T-helper 2 cell treated with Interferon-gamma antibody and Interleukin-4, amounts not matched to agents 5 μg/mL and 100 μg/mL, for 36 hours (primary cell): ENCODE measurements around the gene BCAN.
"Not testable (repeated sequence)": the region's sequence is repeated elsewhere in the genome, so short reads cannot be mapped to it uniquely, and the experiment has no call there.

ENCODE experiments used
- DNase-seq: peaks from one replicate; pipeline ENCODE4 v3.0.0; 2021; ENCODE audit warnings: low spot score
- H3K27ac Mint-ChIP-seq: one replicate; pipeline ENCODE4 v1.8.0; 2021; ENCODE audit warnings: mild to moderate bottlenecking, mixed read lengths
- H3K27me3 Mint-ChIP-seq: one replicate; pipeline ENCODE4 v1.8.0; 2021; ENCODE audit warnings: low read depth, mixed read lengths
- H3K36me3 Mint-ChIP-seq: one replicate; pipeline ENCODE4 v1.8.0; 2021; ENCODE audit warnings: low read depth, mixed read lengths
- H3K4me1 Mint-ChIP-seq: one replicate; pipeline ENCODE4 v1.8.0; 2021; ENCODE audit warnings: low read depth, mixed read lengths
- H3K4me3 Mint-ChIP-seq: one replicate; pipeline ENCODE4 v1.8.0; 2022; ENCODE audit warnings: mild to moderate bottlenecking, moderate library complexity, mixed read lengths
- H3K9me3 Mint-ChIP-seq: one replicate; pipeline ENCODE4 v1.8.0; 2021; ENCODE audit warnings: mixed read lengths

BCAN gene

DNA sequence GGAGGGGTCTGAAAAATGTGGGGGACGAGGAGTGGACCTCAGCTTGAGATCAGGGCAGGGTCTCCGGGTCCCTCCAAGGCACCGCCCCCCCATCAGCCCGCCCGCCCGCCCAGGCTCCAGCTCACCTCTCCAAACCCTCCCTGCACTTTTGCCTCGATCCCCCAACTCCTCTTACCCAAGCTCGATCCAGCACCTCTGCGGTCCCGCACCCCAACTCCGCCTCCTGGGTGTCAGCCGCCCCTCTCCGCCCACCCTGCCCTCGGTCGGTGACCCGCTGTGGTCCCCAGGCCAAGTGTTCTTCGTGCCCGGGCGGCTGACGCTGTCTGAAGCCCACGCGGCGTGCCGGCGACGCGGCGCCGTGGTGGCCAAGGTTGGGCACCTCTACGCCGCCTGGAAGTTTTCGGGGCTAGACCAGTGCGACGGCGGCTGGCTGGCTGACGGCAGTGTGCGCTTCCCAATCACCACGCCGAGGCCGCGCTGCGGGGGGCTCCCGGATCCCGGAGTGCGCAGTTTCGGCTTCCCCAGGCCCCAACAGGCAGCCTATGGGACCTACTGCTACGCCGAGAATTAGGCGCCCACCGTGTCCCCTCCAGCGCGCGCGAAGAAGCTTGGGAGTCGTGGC lies 17.0 kb upstream of the BCAN start:
- H3K27me3 Mint-ChIP-seq: peaks cover 64% of the 10 kb centered on the region
- no peaks in the 10 kb centered on the region for H3K9me3 Mint-ChIP-seq
- peaks cover 8% of the 10 kb centered on the region for H3K4me1 Mint-ChIP-seq
- no peaks in the 10 kb centered on the region for H3K36me3 Mint-ChIP-seq
- H3K4me3 Mint-ChIP-seq: peak overlapping the region; percentile 52
- no peak overlapping the region for H3K27ac Mint-ChIP-seq
- DNase-seq: no peak

DNA sequence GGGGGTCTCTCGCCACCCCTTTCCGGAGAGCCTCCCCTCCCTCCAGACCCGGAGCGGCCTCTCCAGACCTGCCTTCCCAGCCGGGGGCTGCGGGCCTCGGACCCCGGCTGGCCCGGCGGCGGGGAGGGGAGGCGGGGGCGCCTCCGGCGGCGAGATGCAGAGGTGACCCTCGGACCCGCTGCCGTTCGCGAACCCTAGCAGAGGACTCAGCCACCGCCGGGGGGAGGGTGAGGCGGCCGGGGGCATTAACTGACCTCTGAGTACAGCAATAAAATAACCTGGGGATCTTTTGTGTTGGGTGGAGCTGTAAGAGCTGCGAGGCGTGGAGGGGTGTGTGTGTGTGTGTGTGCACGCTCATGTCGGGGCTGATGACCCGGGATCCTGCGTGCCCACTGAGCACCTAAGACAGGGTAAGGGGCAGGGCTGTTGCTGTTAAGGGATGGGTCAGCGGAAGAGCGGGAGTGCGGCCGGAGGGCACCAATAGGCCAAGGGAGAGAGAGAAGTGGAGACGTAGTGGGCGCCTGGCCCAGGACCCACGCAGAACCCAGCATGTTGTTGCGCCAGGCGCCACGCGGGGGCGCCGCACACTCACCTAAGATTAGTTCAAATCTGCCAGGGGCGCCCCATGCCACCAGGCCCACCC lies 16.4 kb upstream of the BCAN start:
- DNase-seq: peak; percentile 35
- peaks cover 60% of the 10 kb centered on the region for H3K27me3 Mint-ChIP-seq
- H3K36me3 Mint-ChIP-seq: no peaks in the 10 kb centered on the region
- H3K4me3 Mint-ChIP-seq: peak overlapping the region; percentile 63
- no peaks in the 10 kb centered on the region for H3K9me3 Mint-ChIP-seq
- peaks cover 8% of the 10 kb centered on the region for H3K4me1 Mint-ChIP-seq
- H3K27ac Mint-ChIP-seq: no peak overlapping the region

DNA sequence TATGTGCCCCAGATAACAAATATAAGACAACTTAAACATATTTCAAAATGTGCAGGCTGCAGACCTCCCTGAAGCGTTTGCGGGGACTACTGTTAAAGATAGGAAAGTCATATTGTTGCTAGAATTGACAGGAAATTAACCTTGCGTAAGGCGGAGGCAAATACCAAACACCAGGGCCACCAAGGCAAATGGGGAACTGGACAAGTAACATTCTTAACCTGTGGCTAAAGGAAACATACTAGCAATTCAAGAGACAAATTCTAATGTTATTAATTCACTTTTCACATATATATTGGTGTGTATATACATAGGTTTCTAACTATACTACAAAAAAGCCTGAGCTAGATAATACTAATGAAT lies 15.9 kb upstream of the BCAN start:
- H3K27ac Mint-ChIP-seq: no peak overlapping the region
- H3K4me1 Mint-ChIP-seq: peaks cover 8% of the 10 kb centered on the region
- H3K4me3 Mint-ChIP-seq: no peak overlapping the region
- no peaks in the 10 kb centered on the region for H3K9me3 Mint-ChIP-seq
- no peak for DNase-seq
- H3K36me3 Mint-ChIP-seq: no peaks in the 10 kb centered on the region
- H3K27me3 Mint-ChIP-seq: peaks cover 61% of the 10 kb centered on the region

DNA sequence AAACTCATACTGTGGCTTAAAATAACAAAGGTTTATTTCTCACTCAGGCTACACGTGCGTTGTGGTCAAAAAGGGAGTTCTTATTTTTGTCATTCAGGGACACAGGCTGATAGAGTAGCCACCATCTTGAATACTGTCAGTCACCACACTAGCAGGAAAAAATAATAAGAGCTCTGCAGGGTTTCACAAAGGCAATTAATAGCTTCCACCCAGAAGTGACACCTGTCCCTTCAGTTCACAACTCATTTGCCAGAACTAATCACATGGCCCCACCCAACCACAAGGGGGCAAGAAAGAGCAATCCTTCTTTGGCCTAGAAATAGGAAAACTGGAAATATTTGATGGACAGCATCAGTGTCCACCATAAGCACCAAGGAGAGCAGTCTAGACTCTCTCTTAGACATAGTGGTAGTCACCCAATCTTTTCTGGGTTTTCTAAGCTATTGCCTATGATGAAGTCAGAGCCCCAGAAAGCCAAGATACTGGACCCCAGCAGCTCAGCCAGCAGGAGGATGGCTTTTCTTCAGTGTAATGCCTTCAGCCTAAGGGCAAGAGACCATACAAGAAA lies 14.5 kb upstream of the BCAN start:
- no peak overlapping the region for H3K27ac Mint-ChIP-seq
- no peaks in the 10 kb centered on the region for H3K9me3 Mint-ChIP-seq
- H3K4me3 Mint-ChIP-seq: no peak overlapping the region
- H3K27me3 Mint-ChIP-seq: peaks cover 64% of the 10 kb centered on the region
- no peaks in the 10 kb centered on the region for H3K36me3 Mint-ChIP-seq
- H3K4me1 Mint-ChIP-seq: peaks cover 8% of the 10 kb centered on the region
- peak; percentile 20 for DNase-seq

DNA sequence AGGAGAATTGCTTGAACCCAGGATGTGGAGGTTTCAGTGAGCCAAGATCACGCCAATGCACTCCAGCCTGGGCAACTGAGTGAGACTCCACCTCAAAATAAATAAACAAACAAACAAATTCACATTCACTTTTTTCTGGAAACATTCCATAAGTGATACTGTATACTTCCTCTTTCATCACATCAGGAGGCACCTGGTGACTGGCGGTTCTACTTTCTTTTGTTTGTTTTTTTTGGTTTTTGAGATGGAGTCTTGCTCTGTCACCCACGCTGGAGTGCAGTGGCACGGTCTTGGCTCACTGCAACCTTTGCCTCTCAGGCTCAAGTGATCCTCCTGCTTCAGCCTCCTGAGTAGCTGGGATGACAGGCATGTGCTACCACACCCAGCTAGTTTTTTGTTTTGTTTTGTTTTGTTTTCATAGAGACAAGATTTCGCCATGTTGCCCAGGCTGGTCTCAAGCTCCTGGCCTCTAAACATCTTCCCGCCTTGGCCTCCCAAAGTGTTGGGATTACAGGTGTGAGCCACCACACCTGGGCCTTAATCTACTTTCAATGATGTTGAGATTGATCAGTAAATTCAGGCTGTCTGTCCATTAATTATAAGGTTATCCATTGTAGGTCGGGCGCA lies 12.0 kb upstream of the BCAN start:
- H3K4me1 Mint-ChIP-seq: peaks cover 5% of the 10 kb centered on the region
- H3K9me3 Mint-ChIP-seq: no peaks in the 10 kb centered on the region
- no peak overlapping the region for H3K27ac Mint-ChIP-seq
- no peaks in the 10 kb centered on the region for H3K36me3 Mint-ChIP-seq
- H3K4me3 Mint-ChIP-seq: no peak overlapping the region
- DNase-seq: no peak
- H3K27me3 Mint-ChIP-seq: peaks cover 63% of the 10 kb centered on the region

DNA sequence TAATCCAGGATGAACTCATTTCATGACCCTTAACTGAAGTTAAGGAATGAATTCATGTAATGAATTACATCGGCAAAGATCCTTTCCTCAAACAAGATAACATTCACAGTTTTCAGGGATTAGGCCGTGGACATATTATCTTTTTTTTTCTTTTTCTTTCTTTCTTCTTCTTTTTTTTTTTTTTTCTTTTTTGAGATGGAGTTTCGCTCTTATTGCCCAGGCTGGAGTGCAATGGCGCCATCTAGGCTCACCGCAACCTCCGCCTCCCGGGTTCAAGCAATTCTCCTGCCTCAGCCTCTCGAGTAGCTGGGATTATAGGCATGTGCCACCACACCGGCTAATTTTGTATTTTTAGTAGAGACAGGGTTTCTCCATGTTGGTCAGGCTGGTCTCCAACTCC lies 10.8 kb upstream of the BCAN start:
- H3K9me3 Mint-ChIP-seq, H3K36me3 Mint-ChIP-seq, H3K4me3 Mint-ChIP-seq, H3K27ac Mint-ChIP-seq, DNase-seq, H3K4me1 Mint-ChIP-seq: not testable (repeated sequence)
- peaks cover 58% of the 10 kb centered on the region for H3K27me3 Mint-ChIP-seq

DNA sequence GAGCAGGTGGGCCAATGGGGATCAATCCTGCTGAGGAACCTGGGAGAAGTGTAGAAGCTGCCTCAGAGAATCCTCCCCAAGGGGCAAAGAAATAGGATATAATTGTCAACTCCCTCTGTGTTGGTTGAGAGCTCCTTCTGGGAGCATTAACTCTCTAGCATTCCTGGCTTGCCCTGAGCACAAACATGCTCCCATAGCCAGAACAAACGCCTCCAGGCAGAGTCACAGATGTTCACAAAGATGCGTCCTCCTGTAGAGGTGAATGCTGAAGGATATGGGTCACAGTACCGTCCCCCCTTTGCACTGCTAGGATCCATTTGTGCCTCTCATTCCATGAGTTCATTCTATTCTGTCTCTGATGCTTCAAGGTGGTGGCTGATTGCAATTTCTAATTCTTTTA lies 9.6 kb upstream of the BCAN start:
- no peaks in the 10 kb centered on the region for H3K9me3 Mint-ChIP-seq
- H3K4me3 Mint-ChIP-seq: no peak overlapping the region
- DNase-seq: no peak
- peaks cover 59% of the 10 kb centered on the region for H3K27me3 Mint-ChIP-seq
- H3K4me1 Mint-ChIP-seq: no peaks in the 10 kb centered on the region
- no peak overlapping the region for H3K27ac Mint-ChIP-seq
- H3K36me3 Mint-ChIP-seq: no peaks in the 10 kb centered on the region

DNA sequence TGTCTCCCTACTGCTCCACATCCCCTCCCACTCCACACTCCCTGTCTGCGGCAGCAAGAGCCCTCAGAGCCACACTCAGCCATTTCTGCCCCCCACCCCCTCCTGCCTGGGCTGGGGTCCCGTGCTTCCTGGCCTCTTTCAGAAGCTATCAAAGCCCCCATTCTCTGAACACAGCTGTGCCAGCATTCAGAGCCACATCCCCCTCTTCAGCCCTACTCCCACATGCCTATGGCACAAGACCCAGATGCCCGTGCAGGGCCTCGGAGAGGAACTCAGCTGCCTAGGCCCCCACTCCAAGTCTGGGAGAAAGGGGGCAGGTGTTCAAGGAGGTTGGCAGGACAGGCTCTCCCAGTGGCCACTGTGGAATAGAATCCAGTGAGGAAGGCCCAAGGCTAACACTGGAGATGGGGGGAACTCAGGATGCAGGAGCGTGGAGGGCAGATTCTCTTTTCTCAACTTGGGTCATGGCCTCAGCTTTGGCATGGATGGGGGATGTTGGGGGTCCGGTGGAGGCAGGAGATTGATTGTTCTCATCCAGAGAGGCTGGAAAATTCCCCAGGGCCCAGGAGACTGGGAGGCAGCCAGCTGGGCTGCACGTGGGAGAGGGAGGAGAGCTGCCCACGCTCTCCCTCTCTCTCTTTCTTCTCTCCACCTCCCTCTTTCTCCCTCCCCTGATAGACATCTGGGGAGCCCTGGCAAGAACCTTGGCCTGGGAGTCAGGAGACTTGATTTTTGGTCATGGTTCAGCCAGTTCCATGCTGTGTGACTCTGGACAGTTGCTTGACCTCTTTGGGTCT lies 3.5 kb upstream of the BCAN start:
- H3K27ac Mint-ChIP-seq: no peak overlapping the region
- no peak for DNase-seq
- H3K4me1 Mint-ChIP-seq: peaks cover 10% of the 10 kb centered on the region
- peaks cover 70% of the 10 kb centered on the region for H3K27me3 Mint-ChIP-seq
- no peaks in the 10 kb centered on the region for H3K36me3 Mint-ChIP-seq
- H3K4me3 Mint-ChIP-seq: no peak overlapping the region
- no peaks in the 10 kb centered on the region for H3K9me3 Mint-ChIP-seq

DNA sequence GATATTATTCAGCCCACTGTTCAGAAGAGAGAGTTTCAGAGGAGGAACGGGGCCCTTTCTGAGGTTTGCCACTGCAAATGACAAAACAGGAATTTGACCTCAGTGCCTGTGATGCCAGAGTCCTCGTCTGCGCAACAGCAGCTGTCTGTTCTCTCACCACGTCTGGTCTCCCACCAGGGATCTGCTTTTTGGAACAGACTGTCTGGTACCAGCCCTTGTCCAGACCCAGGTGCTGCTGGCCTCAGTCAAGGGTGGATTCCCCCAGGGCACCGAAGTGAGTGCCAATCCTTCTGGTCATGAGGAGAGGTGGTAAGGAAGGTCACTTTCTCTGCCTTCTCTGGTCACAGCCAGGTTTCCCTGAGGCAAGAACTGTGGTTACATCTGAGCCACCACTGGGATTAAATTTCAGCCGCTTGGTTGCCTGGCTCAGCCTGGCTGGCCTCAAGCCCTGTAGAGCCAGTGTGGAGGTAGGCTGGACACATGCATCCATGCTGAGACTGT lies 2.3 kb upstream of the BCAN start:
- DNase-seq: no peak
- H3K36me3 Mint-ChIP-seq: no peaks in the 10 kb centered on the region
- H3K4me3 Mint-ChIP-seq: no peak overlapping the region
- H3K27ac Mint-ChIP-seq: no peak overlapping the region
- peaks cover 70% of the 10 kb centered on the region for H3K27me3 Mint-ChIP-seq
- H3K4me1 Mint-ChIP-seq: peaks cover 19% of the 10 kb centered on the region
- H3K9me3 Mint-ChIP-seq: no peaks in the 10 kb centered on the region

DNA sequence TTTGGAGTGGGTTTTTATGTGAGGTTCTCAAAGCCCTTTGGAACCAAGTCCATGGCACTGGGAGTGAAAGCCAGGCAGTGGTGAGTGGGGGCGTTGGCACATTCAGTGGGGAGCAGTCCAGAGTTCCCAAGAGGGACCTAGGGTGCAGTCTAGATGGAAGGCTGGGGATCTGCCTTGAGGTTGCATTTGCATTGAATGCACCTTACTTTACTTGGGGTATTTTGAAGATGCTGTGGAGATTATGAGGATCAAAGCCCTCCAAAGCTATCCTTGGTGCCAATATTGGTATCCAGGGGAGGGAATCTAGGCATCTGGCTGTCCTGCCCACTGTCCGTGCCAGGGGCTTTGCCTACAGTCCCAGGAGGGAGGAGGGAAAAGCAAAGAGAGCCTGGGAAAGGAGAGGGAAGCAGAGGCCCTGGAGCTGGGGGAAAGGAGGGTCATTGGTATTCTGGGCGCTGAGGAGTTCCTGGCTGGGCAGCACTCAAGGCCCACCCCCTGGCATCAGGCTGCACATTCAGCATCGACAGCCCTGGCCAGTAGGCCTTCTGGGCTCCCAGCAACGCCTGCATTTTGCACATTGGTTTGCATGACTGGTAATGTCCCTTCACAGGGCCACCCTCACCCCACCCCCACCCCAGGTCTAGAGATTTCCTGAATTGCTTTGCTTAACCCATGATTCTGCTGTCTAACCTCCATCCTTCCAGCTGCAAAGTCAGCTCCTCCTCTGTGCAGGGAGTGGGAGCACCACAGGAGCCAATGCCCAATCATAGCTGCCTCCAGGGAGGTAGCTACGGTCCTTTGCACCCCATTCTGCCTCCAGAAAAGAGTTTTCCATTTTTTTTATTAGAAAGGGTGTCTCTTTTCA lies 843 bp upstream of the BCAN start:
- Mint-ChIP-seq H3K36me3 (no peaks in the 10 kb centered on the region), H3K4me1 (peaks cover 25% of the 10 kb centered on the region), H3K27ac (no peak overlapping the region), H3K4me3 (peak overlapping the region; percentile 53), H3K9me3 (no peaks in the 10 kb centered on the region), H3K27me3 (peaks cover 77% of the 10 kb centered on the region)
- DNase-seq: no peak

DNA sequence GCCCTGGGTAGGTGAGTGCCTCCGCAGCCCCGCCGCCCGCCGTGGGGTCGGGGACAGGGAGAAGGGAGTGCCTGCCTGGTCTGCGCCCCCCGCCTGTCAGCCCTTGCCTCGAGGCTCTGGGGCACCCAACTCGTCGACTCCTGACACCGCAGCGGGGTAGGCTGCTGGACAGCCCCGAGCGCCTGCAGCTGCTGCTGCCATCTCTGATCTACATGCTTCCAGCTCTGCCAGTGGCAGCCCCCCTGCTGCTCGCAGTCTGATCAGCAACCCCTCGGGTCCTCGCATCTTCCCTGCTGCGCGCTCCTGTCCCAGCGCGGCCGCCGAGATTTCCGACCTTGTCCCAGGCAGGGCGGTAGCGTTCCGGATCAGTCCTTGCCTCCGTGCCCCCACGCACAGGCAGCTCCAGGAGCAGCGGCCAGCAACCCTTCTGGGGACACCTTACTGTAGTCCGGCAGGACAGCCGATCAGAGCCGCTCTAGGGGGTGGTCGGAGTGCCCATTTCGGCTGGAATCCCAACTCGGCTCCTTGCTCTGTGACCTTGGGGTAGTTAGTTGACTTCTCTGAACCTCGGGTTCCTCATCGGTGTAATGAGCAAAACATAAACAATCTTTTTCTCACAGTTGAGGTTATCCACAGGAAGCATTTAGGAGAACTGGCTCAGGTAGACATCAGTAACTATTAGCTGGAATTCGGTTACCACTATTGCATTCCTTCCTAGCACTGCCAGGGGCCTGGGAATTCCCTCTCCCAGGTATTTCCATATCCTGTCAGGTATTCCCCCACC lies 540 bp downstream of the BCAN start:
- DNase-seq: no peak
- Mint-ChIP-seq H3K4me3 (peak overlapping the region; percentile 41), H3K27me3 (peaks cover 78% of the 10 kb centered on the region), H3K4me1 (peaks cover 25% of the 10 kb centered on the region), H3K27ac (no peak overlapping the region), H3K36me3 (no peaks in the 10 kb centered on the region), H3K9me3 (no peaks in the 10 kb centered on the region)

DNA sequence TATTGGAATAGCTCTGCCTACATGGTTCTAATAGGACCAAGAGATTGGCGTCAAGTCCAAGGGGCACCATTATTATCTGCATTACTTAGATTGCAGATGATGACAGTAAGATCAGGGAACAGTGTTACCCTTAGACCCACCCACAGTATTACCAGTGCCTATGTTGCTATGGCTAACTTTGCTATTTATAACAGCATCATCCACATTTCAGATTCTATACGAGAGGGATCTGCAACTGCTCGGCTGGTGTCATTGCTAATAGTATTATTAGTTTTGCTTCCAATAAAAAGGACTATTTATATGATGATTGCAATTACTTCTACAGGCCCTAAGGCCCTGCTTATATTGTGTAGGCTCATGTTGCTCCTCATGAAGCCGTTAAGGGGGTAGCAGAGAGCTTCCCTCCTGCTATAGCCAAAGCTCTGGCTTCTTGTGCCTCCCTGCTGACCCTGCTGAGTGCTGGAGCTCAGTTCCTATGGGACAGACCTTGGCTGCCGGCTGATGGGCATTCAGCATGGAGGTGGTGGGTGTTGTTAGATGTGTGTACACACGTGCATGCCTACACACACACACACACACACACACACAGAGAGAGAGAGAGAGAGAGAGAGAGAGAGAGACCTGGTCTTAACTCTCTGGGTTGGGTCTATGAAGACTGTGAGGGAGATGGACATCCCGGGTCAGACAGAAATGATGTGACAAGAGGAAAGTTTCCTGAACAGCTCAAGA lies 1.3 kb downstream of the BCAN start:
- Mint-ChIP-seq H3K4me1 (peaks cover 25% of the 10 kb centered on the region), H3K27ac (peak overlapping the region; percentile 15), H3K36me3 (no peaks in the 10 kb centered on the region), H3K9me3 (no peaks in the 10 kb centered on the region), H3K27me3 (peaks cover 82% of the 10 kb centered on the region), H3K4me3 (peak overlapping the region; percentile 41)
- no peak for DNase-seq
